HEK293T (cell line): Measurements from ENCODE around the gene MYEOV.

Experiments used
- FOXK2 ChIP-seq: fragments of 450-650 bp; IDR thresholded peaks from 2 replicates; pipeline ENCODE4 v1.6.1; 2016; ENCODE audit warnings: mild to moderate bottlenecking
- FOXM1 ChIP-seq: fragments of 450-650 bp; IDR thresholded peaks from 2 replicates; pipeline ENCODE4 v1.6.1; 2017; ENCODE audit warnings: mild to moderate bottlenecking, borderline replicate concordance
- LEF1 ChIP-seq: fragments of 450-650 bp; IDR thresholded peaks from 2 replicates; pipeline ENCODE4 v1.6.1; 2017; ENCODE audit warnings: mild to moderate bottlenecking, borderline replicate concordance
- SP1 ChIP-seq: fragments of 450-650 bp; IDR thresholded peaks from 2 replicates; pipeline ENCODE4 v1.6.1; 2017
- TARDBP ChIP-seq: fragments of 450-650 bp; IDR thresholded peaks from 2 replicates; pipeline ENCODE4 v1.6.1; 2016
- TF ChIP-seq, protein P1 (sequence below): fragments of 450-650 bp; IDR thresholded peaks from 2 replicates; pipeline ENCODE4 v1.6.1; 2016

DNA sequence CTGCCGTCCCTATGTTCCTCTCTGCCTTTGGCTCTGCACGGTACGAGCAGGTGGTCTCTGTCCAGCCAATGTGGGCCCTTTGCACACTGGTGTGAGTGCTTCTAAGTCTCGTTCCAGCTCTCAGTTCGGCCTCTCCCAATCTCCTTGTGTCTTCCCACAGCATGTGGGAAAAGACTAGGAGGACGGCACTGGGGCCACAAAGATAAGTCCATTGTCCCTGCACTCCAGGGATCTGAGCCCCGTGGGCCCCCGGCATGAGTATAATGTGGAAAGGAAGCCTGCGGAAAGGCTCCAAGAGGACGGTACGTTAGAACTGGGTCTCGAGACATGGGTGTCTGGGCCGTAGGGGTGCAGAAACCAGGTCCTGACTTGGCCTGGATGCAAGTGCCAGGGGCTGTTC, 16.4 kb downstream of the MYEOV start:
- TF ChIP-seq SP1 (no peak), FOXK2 (no peak), LEF1 (no peak), FOXM1 (no peak), TARDBP (no peak)
- TF ChIP-seq, protein P1, sequence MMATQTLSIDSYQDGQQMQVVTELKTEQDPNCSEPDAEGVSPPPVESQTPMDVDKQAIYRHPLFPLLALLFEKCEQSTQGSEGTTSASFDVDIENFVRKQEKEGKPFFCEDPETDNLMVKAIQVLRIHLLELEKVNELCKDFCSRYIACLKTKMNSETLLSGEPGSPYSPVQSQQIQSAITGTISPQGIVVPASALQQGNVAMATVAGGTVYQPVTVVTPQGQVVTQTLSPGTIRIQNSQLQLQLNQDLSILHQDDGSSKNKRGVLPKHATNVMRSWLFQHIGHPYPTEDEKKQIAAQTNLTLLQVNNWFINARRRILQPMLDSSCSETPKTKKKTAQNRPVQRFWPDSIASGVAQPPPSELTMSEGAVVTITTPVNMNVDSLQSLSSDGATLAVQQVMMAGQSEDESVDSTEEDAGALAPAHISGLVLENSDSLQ = no peak
